Measurements from ENCODE around the gene NOX4.

Gene NOX4

GRCh38 chr11:89498845-89499448, 7.8 kb upstream of the NOX4 start:
- Histone ChIP-seq H3K27ac (no peak overlapping the region), H3K4me3 (no peak overlapping the region)
- no peak for DNase-seq (ENCODE audit: low spot score)
- TF ChIP-seq CTCF (IDR thresholded peaks at IDR 0.05), result no peak

- no peak for DNase-seq (ENCODE audit: low spot score)
- Histone ChIP-seq H3K4me3 (no peak overlapping the region), H3K27ac (peak overlapping the region; percentile 6 to 51)
- TF ChIP-seq CTCF (IDR thresholded peaks at IDR 0.05), result no peak
These were observed 4.8 kb upstream of the NOX4 start for GRCh38 chr11:89495951-89496350.

- H3K4me3 ChIP-seq, result no peak overlapping the region
- TF ChIP-seq CTCF (IDR thresholded peaks at IDR 0.05), result no peak
- no peak overlapping the region for H3K27ac ChIP-seq
- DNase-seq (ENCODE audit: low spot score), result no peak
These were observed 2.3 kb upstream of the NOX4 start for GRCh38 chr11:89493431-89493830.

- no peak for DNase-seq (ENCODE audit: low spot score)
- H3K4me3 ChIP-seq, result peak overlapping the region; percentile 75
- no peak for TF ChIP-seq CTCF (IDR thresholded peaks at IDR 0.05)
- H3K27ac ChIP-seq, result peak overlapping the region; percentile 89 to 91
These were observed 584 bp downstream of the NOX4 start for GRCh38 chr11:89490602-89490980.

- Histone ChIP-seq H3K27ac (peak overlapping the region; percentile 89 to 91), H3K4me3 (peak overlapping the region; percentile 75)
- no peak for DNase-seq (ENCODE audit: low spot score)
- no peak for TF ChIP-seq CTCF (IDR thresholded peaks at IDR 0.05)
These were observed 1.2 kb downstream of the NOX4 start for GRCh38 chr11:89489930-89490329.

GRCh38 chr11:89487016-89487415, 4.2 kb downstream of the NOX4 start:
- Histone ChIP-seq H3K4me3 (peak overlapping the region; percentile 39), H3K27ac (no peak overlapping the region)
- no peak for TF ChIP-seq CTCF (IDR thresholded peaks at IDR 0.05)
- DNase-seq (ENCODE audit: low spot score), result no peak

GRCh38 chr11:89484896-89485295, 6.3 kb downstream of the NOX4 start:
- DNase-seq (ENCODE audit: low spot score), result no peak
- Histone ChIP-seq H3K4me3 (no peak overlapping the region), H3K27ac (no peak overlapping the region)
- TF ChIP-seq CTCF (IDR thresholded peaks at IDR 0.05), result no peak
